Brain microvascular endothelial cell (primary cell): ENCODE results near the gene RTN1.

Experiments
- DNase-seq: peaks from one replicate; pipeline ENCODE4 v3.0.0-alpha.2; 2020
- H3K27ac ChIP-seq: fragments of 250-450 bp; sonication (Bioruptor Pico); 2 replicates; pipeline ENCODE4 v1.5.1; 2020; ENCODE audit warnings: mild to moderate bottlenecking, moderate library complexity
- H3K27me3 ChIP-seq: fragments of 250-450 bp; sonication (Bioruptor Pico); replicated peaks from 2 replicates; pipeline ENCODE4 v1.5.1; 2020; ENCODE audit warnings: mild to moderate bottlenecking
- H3K36me3 ChIP-seq: fragments of 250-450 bp; sonication (Bioruptor Pico); replicated peaks from 2 replicates; pipeline ENCODE4 v1.5.1; 2020; ENCODE audit warnings: mild to moderate bottlenecking
- H3K4me3 ChIP-seq: 2 replicates; pipeline ENCODE4 v1.5.1; 2011; ENCODE audit warnings: low read depth, mild to moderate bottlenecking, control low read depth, low read length, moderate library complexity
- in situ Hi-C: cut with HindIII; loops from 2 replicates; pipeline ENCODE4 v1.10.0; 2017; ENCODE audit warnings: low sequenced_read_pairs, low pct_ligation_motif_present
- TF ChIP-seq, protein P1 (sequence below): IDR thresholded peaks from 2 replicates; pipeline ENCODE4 v1.5.1; 2011; ENCODE audit warnings: low read depth, mild to moderate bottlenecking, moderate library complexity, low read length, control low read depth, inconsistent platforms; ENCODE audit errors: missing control alignments

The RTN1 gene

DNA sequence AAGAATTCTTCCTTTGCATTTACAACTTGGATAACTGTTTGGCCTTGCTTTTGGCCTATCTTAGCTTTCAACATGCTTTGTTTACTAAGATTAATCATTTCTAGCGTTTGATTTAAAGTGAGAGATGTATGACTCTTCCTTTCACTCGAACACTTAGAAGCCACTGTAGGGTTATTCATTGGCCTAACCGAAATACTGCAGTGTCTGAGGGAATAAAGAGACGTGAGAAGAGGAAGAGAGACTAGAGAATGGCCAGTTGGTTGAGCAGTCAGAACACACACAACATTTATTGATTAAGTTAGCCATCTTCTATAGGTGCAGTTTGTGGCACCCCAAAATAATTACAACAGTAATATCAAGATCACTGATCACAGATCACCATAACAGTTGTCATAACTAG lies 231.7 kb downstream of the RTN1 start:
- H3K4me3 ChIP-seq: no peak overlapping the region

DNA sequence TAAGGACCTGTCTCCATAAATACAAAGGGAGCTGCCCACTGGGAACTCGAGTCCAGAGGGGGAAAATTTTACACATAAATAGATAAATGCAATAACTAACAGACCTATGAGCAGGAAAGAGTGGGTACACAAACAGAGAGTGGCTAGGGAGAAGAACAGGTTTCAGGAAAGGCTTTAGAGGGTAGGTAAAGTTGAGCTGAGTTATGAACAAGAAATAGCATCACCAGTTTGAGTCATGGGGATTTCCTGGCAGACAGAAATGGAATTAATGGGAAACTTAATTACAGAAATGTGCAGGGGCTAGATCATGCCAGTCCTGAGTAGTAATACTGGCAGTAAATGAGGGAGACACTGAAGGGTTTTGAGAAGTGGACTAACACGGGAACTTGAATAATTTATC lies 236.0 kb downstream of the RTN1 start:
- DNase-seq: no peak
- H3K27ac ChIP-seq: no peak overlapping the region
- in situ Hi-C loops: no loop called here
- peaks cover 2% of the 10 kb centered on the region for H3K27me3 ChIP-seq
- H3K36me3 ChIP-seq: no peaks in the 10 kb centered on the region
- no peak overlapping the region for H3K4me3 ChIP-seq
- TF ChIP-seq, protein P1, sequence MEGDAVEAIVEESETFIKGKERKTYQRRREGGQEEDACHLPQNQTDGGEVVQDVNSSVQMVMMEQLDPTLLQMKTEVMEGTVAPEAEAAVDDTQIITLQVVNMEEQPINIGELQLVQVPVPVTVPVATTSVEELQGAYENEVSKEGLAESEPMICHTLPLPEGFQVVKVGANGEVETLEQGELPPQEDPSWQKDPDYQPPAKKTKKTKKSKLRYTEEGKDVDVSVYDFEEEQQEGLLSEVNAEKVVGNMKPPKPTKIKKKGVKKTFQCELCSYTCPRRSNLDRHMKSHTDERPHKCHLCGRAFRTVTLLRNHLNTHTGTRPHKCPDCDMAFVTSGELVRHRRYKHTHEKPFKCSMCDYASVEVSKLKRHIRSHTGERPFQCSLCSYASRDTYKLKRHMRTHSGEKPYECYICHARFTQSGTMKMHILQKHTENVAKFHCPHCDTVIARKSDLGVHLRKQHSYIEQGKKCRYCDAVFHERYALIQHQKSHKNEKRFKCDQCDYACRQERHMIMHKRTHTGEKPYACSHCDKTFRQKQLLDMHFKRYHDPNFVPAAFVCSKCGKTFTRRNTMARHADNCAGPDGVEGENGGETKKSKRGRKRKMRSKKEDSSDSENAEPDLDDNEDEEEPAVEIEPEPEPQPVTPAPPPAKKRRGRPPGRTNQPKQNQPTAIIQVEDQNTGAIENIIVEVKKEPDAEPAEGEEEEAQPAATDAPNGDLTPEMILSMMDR: no peak

More for the DNA sequence above, 231.7 kb downstream of the RTN1 start:
- Histone ChIP-seq H3K36me3 (no peaks in the 10 kb centered on the region), H3K27me3 (no peaks in the 10 kb centered on the region), H3K27ac (no peak overlapping the region)
- TF ChIP-seq, protein P1: no peak
- DNase-seq: no peak
- in situ Hi-C loops: no loop called here

DNA sequence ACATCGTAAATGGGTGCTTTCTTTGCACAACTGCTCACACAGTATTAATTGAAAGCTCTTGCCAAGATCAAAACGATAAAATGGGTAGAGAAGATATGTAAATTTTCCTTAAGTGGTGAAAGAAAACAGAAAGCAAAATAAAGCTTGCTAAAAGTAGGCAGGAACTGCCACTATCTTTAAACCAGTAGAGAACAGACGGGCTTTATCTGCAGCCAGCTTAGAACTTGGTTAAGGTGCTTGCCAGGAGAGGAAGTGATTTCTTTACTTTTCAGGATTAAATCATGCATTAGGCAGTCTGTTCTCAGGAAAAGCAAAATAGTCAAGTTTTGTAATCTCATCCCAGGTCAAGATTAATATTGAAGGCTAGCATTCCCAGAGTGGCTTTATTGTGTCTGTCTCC lies 237.1 kb downstream of the RTN1 start:
- in situ Hi-C loops: no loop called here
- TF ChIP-seq, protein P1: no peak
- H3K36me3 ChIP-seq: no peaks in the 10 kb centered on the region
- peaks cover 2% of the 10 kb centered on the region for H3K27me3 ChIP-seq
- no peak overlapping the region for H3K27ac ChIP-seq
- no peak overlapping the region for H3K4me3 ChIP-seq
- DNase-seq: no peak

DNA sequence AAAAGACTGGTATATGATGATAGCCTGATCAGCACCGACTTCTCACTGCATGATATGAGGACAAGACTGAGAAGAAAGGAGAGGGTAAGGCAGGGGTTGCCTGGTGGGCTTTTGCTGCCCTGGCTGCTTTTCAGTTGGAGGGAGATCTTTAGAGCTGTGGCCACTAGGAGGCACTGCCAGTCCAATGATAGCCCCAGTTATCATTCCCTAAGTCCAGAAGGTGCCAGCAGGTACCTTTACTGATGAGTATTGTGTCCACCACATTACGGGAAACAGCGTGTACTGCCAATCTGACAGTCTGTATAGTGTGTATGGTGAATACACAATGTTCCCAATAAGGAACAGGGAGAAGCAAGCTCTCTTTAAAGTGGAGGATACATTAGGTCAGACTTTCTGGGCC lies 238.2 kb downstream of the RTN1 start:
- in situ Hi-C loops: no loop called here
- no peak overlapping the region for H3K4me3 ChIP-seq
- peaks cover 2% of the 10 kb centered on the region for H3K27me3 ChIP-seq
- H3K27ac ChIP-seq: no peak overlapping the region
- H3K36me3 ChIP-seq: no peaks in the 10 kb centered on the region
- TF ChIP-seq, protein P1: peak; percentile 68
- peak; percentile 13 for DNase-seq

DNA sequence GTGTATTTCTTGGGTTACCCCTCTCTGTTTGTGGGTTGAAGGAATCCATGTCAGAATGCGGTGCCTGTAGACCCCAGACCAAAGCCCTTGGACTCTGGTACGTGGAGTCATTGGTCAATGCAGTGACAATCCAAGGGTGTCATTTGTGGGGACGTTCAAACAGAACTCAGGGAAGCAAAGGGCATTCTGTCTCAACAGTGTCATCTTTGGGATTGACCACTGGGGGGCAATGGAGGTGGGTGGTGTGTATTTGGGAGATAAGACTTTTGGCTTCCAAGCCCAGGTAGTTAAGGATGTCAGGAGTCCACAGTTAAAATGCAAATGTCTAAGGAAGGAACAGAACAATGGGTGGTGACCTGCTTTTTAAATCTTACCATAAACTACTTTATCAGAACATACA lies 239.3 kb downstream of the RTN1 start:
- H3K4me3 ChIP-seq: no peak overlapping the region
- DNase-seq: no peak
- H3K27ac ChIP-seq: no peak overlapping the region
- H3K27me3 ChIP-seq: peaks cover 2% of the 10 kb centered on the region
- H3K36me3 ChIP-seq: no peaks in the 10 kb centered on the region
- TF ChIP-seq, protein P1: peak; percentile 54
- in situ Hi-C loops: no loop called here

DNA sequence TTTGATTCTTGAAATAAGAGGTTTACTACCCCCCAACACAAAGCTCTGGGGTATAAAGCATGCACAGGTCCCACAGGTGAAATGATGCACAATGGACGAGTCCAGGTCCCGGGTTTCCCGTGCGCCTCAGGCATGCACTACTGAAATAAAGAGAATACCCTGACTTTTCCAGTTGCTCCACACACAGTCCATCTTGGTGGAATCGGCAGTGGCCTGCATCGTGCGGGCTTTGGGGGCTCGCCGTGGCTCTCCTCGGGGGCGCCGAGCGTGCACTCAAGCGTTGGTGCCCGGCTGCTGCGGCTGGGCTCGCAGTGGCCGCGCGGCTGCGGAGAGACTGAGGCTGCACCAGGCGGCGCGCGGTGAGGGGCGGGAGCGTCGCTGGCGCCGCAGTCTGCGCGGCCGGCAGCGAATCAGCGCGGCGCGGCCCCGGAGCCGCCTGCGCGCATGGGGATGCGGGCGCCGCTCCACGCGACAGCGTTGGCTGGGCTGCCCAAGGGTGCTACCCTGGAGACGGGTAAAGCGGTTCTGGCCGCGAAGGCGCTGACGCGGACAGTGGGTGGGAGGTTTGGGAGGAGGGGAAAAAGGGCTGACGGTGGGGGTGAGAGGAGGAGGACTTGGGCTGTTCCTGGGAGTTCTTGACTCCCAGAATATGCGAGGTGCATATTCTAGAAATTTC lies 240.2 kb downstream of the RTN1 start:
- TF ChIP-seq, protein P1: no peak
- H3K27ac ChIP-seq: no peak overlapping the region
- no peaks in the 10 kb centered on the region for H3K36me3 ChIP-seq
- DNase-seq: no peak
- peaks cover 2% of the 10 kb centered on the region for H3K27me3 ChIP-seq
- H3K4me3 ChIP-seq: peak overlapping the region; percentile 38
- in situ Hi-C loops: no loop called here
